OCI-LY7 (cell line): ENCODE measurements around the gene CDK5R2.

ENCODE experiments used
- EZH2phosphoT487 ChIP-seq: fragments of 200-600 bp; sonication (generic); IDR thresholded peaks from 2 replicates; pipeline ENCODE4 v1.6.1; 2018; ENCODE audit warnings: low read depth, borderline replicate concordance, mild to moderate bottlenecking, mixed run types, antibody characterized with exemption, low read length, moderate library complexity, mixed read lengths
- TF ChIP-seq, protein P1 (sequence below): fragments of 200-600 bp; sonication (generic); conservative IDR thresholded peaks from 2 replicates; pipeline ENCODE4 v1.5.1; 2014; ENCODE audit warnings: mild to moderate bottlenecking, antibody characterized with exemption, low read length, moderate library complexity, mixed read lengths

GRCh38 chr2:218970894-218971293 is 11.4 kb downstream of the CDK5R2 start:
- TF ChIP-seq, protein P1, sequence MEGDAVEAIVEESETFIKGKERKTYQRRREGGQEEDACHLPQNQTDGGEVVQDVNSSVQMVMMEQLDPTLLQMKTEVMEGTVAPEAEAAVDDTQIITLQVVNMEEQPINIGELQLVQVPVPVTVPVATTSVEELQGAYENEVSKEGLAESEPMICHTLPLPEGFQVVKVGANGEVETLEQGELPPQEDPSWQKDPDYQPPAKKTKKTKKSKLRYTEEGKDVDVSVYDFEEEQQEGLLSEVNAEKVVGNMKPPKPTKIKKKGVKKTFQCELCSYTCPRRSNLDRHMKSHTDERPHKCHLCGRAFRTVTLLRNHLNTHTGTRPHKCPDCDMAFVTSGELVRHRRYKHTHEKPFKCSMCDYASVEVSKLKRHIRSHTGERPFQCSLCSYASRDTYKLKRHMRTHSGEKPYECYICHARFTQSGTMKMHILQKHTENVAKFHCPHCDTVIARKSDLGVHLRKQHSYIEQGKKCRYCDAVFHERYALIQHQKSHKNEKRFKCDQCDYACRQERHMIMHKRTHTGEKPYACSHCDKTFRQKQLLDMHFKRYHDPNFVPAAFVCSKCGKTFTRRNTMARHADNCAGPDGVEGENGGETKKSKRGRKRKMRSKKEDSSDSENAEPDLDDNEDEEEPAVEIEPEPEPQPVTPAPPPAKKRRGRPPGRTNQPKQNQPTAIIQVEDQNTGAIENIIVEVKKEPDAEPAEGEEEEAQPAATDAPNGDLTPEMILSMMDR, result no peak
- no peak for TF ChIP-seq EZH2phosphoT487
